ENCODE data around the gene THSD8. TPM values are rescaled to one million over a fixed set of nuclear protein-coding genes. Genes with fewer than 3 reads are reported as not detected.

The THSD8 gene
- total RNA-seq, 1 donor from 2014 or later: 8.8 TPM

- no peaks in the 10 kb centered on the region for H3K4me1 Mint-ChIP-seq
- DNase-seq (ENCODE audit: low spot score in 2 of 2, unreplicated experiment in 2 of 2): no peak
- no peak overlapping the region for H3K4me3 Mint-ChIP-seq
- no peaks in the 10 kb centered on the region for H3K9me3 Mint-ChIP-seq
- TF ChIP-seq CTCF (IDR thresholded peaks at IDR 0.05; ENCODE audit: unreplicated experiment): no peak
- H3K27me3 Mint-ChIP-seq (ENCODE audit: low read depth): no peaks in the 10 kb centered on the region
- no peak overlapping the region for H3K27ac Mint-ChIP-seq
- H3K36me3 Mint-ChIP-seq: peaks cover 32% of the 10 kb centered on the region
Measured at GRCh38 chr19:12763100-12763499, 38.8 kb upstream of the THSD8 start.

GRCh38 chr19:12764698-12765097 is 37.2 kb upstream of the THSD8 start:
- H3K27me3 Mint-ChIP-seq (ENCODE audit: low read depth): no peaks in the 10 kb centered on the region
- no peaks in the 10 kb centered on the region for H3K4me1 Mint-ChIP-seq
- H3K36me3 Mint-ChIP-seq: peaks cover 32% of the 10 kb centered on the region
- H3K4me3 Mint-ChIP-seq: no peak overlapping the region
- DNase-seq (ENCODE audit: low spot score in 2 of 2, unreplicated experiment in 2 of 2): no peak
- H3K27ac Mint-ChIP-seq: no peak overlapping the region
- H3K9me3 Mint-ChIP-seq: no peaks in the 10 kb centered on the region
- TF ChIP-seq CTCF (IDR thresholded peaks at IDR 0.05; ENCODE audit: unreplicated experiment): no peak

GRCh38 chr19:12766051-12766521 is 35.8 kb upstream of the THSD8 start:
- TF ChIP-seq CTCF (IDR thresholded peaks at IDR 0.05; ENCODE audit: unreplicated experiment): peak; percentile 60

GRCh38 chr19:12767150-12767549 is 34.7 kb upstream of the THSD8 start:
- H3K27ac Mint-ChIP-seq: no peak overlapping the region
- no peaks in the 10 kb centered on the region for H3K9me3 Mint-ChIP-seq
- no peak for TF ChIP-seq CTCF (IDR thresholded peaks at IDR 0.05; ENCODE audit: unreplicated experiment)
- no peak for DNase-seq (ENCODE audit: low spot score in 2 of 2, unreplicated experiment in 2 of 2)
- no peak overlapping the region for H3K4me3 Mint-ChIP-seq
- peaks cover 24% of the 10 kb centered on the region for H3K36me3 Mint-ChIP-seq
- H3K27me3 Mint-ChIP-seq (ENCODE audit: low read depth): no peaks in the 10 kb centered on the region
- no peaks in the 10 kb centered on the region for H3K4me1 Mint-ChIP-seq

More at GRCh38 chr19:12766051-12766521, 35.8 kb upstream of the THSD8 start:
- DNase-seq (ENCODE audit: low spot score in 2 of 2, unreplicated experiment in 2 of 2): peak; percentile 73 to 81
- Mint-ChIP-seq H3K36me3 (peaks cover 29% of the 10 kb centered on the region), H3K4me3 (peak overlapping the region; percentile 63), H3K27me3 (ENCODE audit: low read depth) (no peaks in the 10 kb centered on the region), H3K4me1 (no peaks in the 10 kb centered on the region), H3K27ac (no peak overlapping the region), H3K9me3 (no peaks in the 10 kb centered on the region)

- Mint-ChIP-seq H3K4me1 (no peaks in the 10 kb centered on the region), H3K4me3 (no peak overlapping the region), H3K9me3 (no peaks in the 10 kb centered on the region), H3K27ac (no peak overlapping the region), H3K27me3 (ENCODE audit: low read depth) (no peaks in the 10 kb centered on the region), H3K36me3 (peaks cover 22% of the 10 kb centered on the region)
- TF ChIP-seq CTCF (IDR thresholded peaks at IDR 0.05; ENCODE audit: unreplicated experiment): no peak
- DNase-seq (ENCODE audit: low spot score in 2 of 2, unreplicated experiment in 2 of 2): no peak
Measured at GRCh38 chr19:12767666-12768065, 34.2 kb upstream of the THSD8 start.

- H3K4me1 Mint-ChIP-seq: peaks cover 2% of the 10 kb centered on the region
- DNase-seq (ENCODE audit: low spot score in 2 of 2, unreplicated experiment in 2 of 2): no peak
- no peak overlapping the region for H3K27ac Mint-ChIP-seq
- H3K36me3 Mint-ChIP-seq: peaks cover 13% of the 10 kb centered on the region
- H3K27me3 Mint-ChIP-seq (ENCODE audit: low read depth): no peaks in the 10 kb centered on the region
- H3K9me3 Mint-ChIP-seq: no peaks in the 10 kb centered on the region
- H3K4me3 Mint-ChIP-seq: no peak overlapping the region
- no peak for TF ChIP-seq CTCF (IDR thresholded peaks at IDR 0.05; ENCODE audit: unreplicated experiment)
Measured at GRCh38 chr19:12769689-12770088, 32.2 kb upstream of the THSD8 start.
